ENCODE data around the gene RBMS1. TPM values are rescaled to one million over a fixed set of nuclear protein-coding genes. Genes with fewer than 3 reads are reported as not detected.

The RBMS1 gene
- total and polyA plus RNA-seq, 4 donors: 7.9 to 23.5 (median 15.5) TPM

DNA sequence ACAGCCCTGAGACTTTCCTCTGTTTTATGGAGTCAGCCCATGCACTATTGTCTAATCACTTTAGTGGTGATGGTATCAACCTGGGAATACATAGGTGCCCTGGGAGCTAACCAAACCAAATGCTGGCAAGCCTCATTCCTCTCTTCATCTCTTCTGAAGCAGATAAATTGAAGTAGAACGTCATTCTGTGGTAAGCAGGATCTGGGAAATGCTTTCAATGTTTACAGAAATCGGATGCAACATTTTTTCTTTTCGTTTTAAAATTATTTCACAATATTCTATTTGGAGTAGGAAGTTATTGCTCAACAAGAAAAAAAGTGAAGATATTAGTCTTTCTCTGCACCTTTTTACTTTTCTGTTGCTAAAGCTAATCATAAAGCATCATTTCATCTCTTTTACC lies 114.2 kb downstream of the RBMS1 start:
- H3K4me1 ChIP-seq (ENCODE audit: control insufficient read depth in 4 of 4, insufficient read depth in 4 of 4, low read length in 3 of 4): peaks cover 12 to 35% (median 16%) of the 10 kb centered on the region in 4 donors
- TF ChIP-seq EGR1 (IDR thresholded peaks at IDR 0.05; ENCODE audit: low read depth in 2 of 2) (no peak), FOXA1 (IDR thresholded peaks at IDR 0.05) (no peak), YY1 (IDR thresholded peaks at IDR 0.05) (no peak), HNF4A (conservative IDR thresholded peaks at IDR 0.05) (peak in 1 of 2 donors; percentile 14), RXRA (IDR thresholded peaks at IDR 0.05) (peak; percentile 12 to 43), NR2F2 (IDR thresholded peaks at IDR 0.05) (no peak), TAF1 (conservative IDR thresholded peaks at IDR 0.05) (no peak), RAD21 (IDR thresholded peaks at IDR 0.05) (peak in 1 of 2 donors; percentile 23), SP1 (IDR thresholded peaks at IDR 0.05) (peak; percentile 19)
- H3K9me3 ChIP-seq (ENCODE audit: control insufficient read depth in 4 of 4, low read length in 3 of 4): no peaks in the 10 kb centered on the region
- 9% methylated on average over 3 of the region's 3 CpGs for WGBS
- H3K4me3 ChIP-seq (ENCODE audit: low read depth in 1 of 3, low read length in 3 of 3): no peak overlapping the region
- DNase-seq (ENCODE audit: low spot score): no peak
- H3K27me3 ChIP-seq (ENCODE audit: control insufficient read depth in 4 of 4, insufficient read depth in 4 of 4, low read length in 3 of 4): no peaks in the 10 kb centered on the region
- H3K27ac ChIP-seq (ENCODE audit: low read depth in 1 of 2, low read length in 2 of 2): peak overlapping the region; percentile 9 to 47
- H3K9ac ChIP-seq (ENCODE audit: low read depth in 1 of 2, low read length in 2 of 2): no peak overlapping the region
- no peaks in the 10 kb centered on the region for H3K36me3 ChIP-seq (ENCODE audit: control insufficient read depth in 4 of 4, insufficient read depth in 3 of 4, low read depth in 1 of 4, low read length in 3 of 4)

DNA sequence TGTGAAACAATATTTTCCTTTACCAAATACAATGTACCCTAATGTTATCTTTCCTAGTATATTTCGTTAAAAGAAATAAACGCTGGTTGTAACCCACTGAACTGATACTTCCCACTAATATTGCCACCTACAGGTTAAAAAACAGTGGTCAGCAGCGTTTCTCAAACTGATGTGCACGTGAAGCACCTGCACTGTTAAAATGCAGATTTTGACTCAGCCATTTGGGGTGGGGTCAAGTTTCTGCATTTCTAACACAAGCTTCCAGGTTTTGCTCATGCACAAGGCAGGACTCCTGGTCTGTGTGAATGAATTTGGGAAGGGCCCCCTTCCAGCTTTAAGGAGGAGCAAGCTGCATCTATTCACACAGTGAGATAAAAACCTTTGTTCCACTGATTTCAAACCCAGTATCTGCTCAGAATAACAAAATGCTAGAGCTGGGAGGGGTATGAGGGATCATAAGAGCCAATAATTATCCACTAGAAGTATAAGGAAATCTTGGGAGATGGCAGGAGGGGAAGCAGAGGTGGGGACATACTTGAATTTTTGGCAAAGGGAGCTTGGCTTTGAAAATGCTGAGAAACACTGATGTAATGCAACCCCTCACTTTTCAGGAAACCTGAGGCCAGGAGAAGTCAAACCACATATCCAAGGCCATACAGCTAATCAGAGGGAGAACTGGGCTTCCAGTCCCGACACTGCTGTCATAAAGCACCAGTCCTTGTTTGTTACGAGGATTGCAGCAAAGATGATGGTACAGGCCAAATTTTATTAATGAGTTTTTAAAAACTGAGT lies 116.2 kb downstream of the RBMS1 start:
- Histone ChIP-seq H3K9ac (ENCODE audit: low read depth in 1 of 2, low read length in 2 of 2) (no peak overlapping the region), H3K36me3 (ENCODE audit: control insufficient read depth in 4 of 4, insufficient read depth in 3 of 4, low read depth in 1 of 4, low read length in 3 of 4) (no peaks in the 10 kb centered on the region), H3K4me1 (ENCODE audit: control insufficient read depth in 4 of 4, insufficient read depth in 4 of 4, low read length in 3 of 4) (peaks cover 12 to 35% (median 18%) of the 10 kb centered on the region in 4 donors), H3K27me3 (ENCODE audit: control insufficient read depth in 4 of 4, insufficient read depth in 4 of 4, low read length in 3 of 4) (no peaks in the 10 kb centered on the region), H3K27ac (ENCODE audit: low read depth in 1 of 2, low read length in 2 of 2) (peak overlapping the region; percentile 26 to 44), H3K9me3 (ENCODE audit: control insufficient read depth in 4 of 4, low read length in 3 of 4) (no peaks in the 10 kb centered on the region), H3K4me3 (ENCODE audit: low read depth in 1 of 3, low read length in 3 of 3) (no peak overlapping the region)
- WGBS: 71% methylated on average over 6 of the region's 6 CpGs
- no peak for DNase-seq (ENCODE audit: low spot score)
- TF ChIP-seq HNF4G (IDR thresholded peaks at IDR 0.05) (no peak), SP1 (IDR thresholded peaks at IDR 0.05) (no peak), NR2F2 (IDR thresholded peaks at IDR 0.05) (no peak), FOXA2 (IDR thresholded peaks at IDR 0.05) (no peak), EGR1 (IDR thresholded peaks at IDR 0.05; ENCODE audit: low read depth in 2 of 2) (no peak), JUND (IDR thresholded peaks at IDR 0.05) (no peak), HNF4A (conservative IDR thresholded peaks at IDR 0.05) (no peak), YY1 (IDR thresholded peaks at IDR 0.05) (no peak), GABPA (IDR thresholded peaks at IDR 0.05 in 1 of 2, conservative IDR thresholded peaks at IDR 0.05 in 1 of 2) (no peak)
- TF ChIP-seq, protein P1, sequence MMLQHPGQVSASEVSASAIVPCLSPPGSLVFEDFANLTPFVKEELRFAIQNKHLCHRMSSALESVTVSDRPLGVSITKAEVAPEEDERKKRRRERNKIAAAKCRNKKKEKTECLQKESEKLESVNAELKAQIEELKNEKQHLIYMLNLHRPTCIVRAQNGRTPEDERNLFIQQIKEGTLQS (IDR thresholded peaks at IDR 0.05): no peak
- TF ChIP-seq, protein P2, sequence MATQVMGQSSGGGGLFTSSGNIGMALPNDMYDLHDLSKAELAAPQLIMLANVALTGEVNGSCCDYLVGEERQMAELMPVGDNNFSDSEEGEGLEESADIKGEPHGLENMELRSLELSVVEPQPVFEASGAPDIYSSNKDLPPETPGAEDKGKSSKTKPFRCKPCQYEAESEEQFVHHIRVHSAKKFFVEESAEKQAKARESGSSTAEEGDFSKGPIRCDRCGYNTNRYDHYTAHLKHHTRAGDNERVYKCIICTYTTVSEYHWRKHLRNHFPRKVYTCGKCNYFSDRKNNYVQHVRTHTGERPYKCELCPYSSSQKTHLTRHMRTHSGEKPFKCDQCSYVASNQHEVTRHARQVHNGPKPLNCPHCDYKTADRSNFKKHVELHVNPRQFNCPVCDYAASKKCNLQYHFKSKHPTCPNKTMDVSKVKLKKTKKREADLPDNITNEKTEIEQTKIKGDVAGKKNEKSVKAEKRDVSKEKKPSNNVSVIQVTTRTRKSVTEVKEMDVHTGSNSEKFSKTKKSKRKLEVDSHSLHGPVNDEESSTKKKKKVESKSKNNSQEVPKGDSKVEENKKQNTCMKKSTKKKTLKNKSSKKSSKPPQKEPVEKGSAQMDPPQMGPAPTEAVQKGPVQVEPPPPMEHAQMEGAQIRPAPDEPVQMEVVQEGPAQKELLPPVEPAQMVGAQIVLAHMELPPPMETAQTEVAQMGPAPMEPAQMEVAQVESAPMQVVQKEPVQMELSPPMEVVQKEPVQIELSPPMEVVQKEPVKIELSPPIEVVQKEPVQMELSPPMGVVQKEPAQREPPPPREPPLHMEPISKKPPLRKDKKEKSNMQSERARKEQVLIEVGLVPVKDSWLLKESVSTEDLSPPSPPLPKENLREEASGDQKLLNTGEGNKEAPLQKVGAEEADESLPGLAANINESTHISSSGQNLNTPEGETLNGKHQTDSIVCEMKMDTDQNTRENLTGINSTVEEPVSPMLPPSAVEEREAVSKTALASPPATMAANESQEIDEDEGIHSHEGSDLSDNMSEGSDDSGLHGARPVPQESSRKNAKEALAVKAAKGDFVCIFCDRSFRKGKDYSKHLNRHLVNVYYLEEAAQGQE (IDR thresholded peaks at IDR 0.05): no peak
- TF ChIP-seq, protein P3, sequence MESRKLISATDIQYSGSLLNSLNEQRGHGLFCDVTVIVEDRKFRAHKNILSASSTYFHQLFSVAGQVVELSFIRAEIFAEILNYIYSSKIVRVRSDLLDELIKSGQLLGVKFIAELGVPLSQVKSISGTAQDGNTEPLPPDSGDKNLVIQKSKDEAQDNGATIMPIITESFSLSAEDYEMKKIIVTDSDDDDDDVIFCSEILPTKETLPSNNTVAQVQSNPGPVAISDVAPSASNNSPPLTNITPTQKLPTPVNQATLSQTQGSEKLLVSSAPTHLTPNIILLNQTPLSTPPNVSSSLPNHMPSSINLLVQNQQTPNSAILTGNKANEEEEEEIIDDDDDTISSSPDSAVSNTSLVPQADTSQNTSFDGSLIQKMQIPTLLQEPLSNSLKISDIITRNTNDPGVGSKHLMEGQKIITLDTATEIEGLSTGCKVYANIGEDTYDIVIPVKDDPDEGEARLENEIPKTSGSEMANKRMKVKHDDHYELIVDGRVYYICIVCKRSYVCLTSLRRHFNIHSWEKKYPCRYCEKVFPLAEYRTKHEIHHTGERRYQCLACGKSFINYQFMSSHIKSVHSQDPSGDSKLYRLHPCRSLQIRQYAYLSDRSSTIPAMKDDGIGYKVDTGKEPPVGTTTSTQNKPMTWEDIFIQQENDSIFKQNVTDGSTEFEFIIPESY (IDR thresholded peaks at IDR 0.05): no peak
